ENCODE data around the gene SLC27A2. TPM values are rescaled to one million over a fixed set of nuclear protein-coding genes. Genes with fewer than 3 reads are reported as not detected.
"Not testable (repeated sequence)": the region's sequence is repeated elsewhere in the genome, so short reads cannot be mapped to it uniquely, and the experiment has no call there.

SLC27A2 gene
- polyA plus RNA-seq, 1 experiment, result 0.11 TPM

GRCh38 chr15:50187997-50188396, 6.0 kb downstream of the SLC27A2 start:
- TF ChIP-seq CTCF (IDR thresholded peaks at IDR 0.05; ENCODE audit: low read depth, low read length), result no peak
- CTCF ChIA-PET, result interaction anchor here (1.3 kb wide), 1 partner anchor 128 kb away, joined by 4 read pairs; no protein-coding TSS in a partner anchor
- POLR2A ChIA-PET, result interaction anchor here (0.6 kb wide), 1 partner anchor 168 kb away, joined by 3 read pairs; no protein-coding TSS in a partner anchor

GRCh38 chr15:50188793-50189192, 6.8 kb downstream of the SLC27A2 start:
- H3K9me3 ChIP-seq (ENCODE audit: control insufficient read depth, insufficient read depth, low read length); H3K27ac ChIP-seq (ENCODE audit: low read depth, low read length); DNase-seq (ENCODE audit: low read depth, low spot score); H3K27me3 ChIP-seq (ENCODE audit: control insufficient read depth, insufficient read depth, low read length); POLR2A ChIA-PET; H3K4me3 ChIP-seq (ENCODE audit: low read depth, low read length): not testable (repeated sequence)
- CTCF ChIA-PET, result interaction anchor here (0.5 kb wide), 1 partner anchor 22 kb away, joined by 3 read pairs; no protein-coding TSS in a partner anchor

More at GRCh38 chr15:50187997-50188396, 6.0 kb downstream of the SLC27A2 start:
- no peaks in the 10 kb centered on the region for H3K9me3 ChIP-seq (ENCODE audit: control insufficient read depth, insufficient read depth, low read length)
- H3K4me3 ChIP-seq (ENCODE audit: low read depth, low read length), result no peak overlapping the region
- DNase-seq (ENCODE audit: low read depth, low spot score), result no peak
- peaks cover 3% of the 10 kb centered on the region for H3K27me3 ChIP-seq (ENCODE audit: control insufficient read depth, insufficient read depth, low read length)
- no peak overlapping the region for H3K27ac ChIP-seq (ENCODE audit: low read depth, low read length)

GRCh38 chr15:50189633-50190032, 7.6 kb downstream of the SLC27A2 start:
- ChIA-PET POLR2A (no interaction called here), CTCF (no interaction called here)
- no peak for TF ChIP-seq CTCF (IDR thresholded peaks at IDR 0.05; ENCODE audit: low read depth, low read length)
- no peak overlapping the region for H3K27ac ChIP-seq (ENCODE audit: low read depth, low read length)
- no peak for DNase-seq (ENCODE audit: low read depth, low spot score)
- H3K27me3 ChIP-seq (ENCODE audit: control insufficient read depth, insufficient read depth, low read length), result peaks cover 2% of the 10 kb centered on the region
- no peak overlapping the region for H3K4me3 ChIP-seq (ENCODE audit: low read depth, low read length)
- H3K9me3 ChIP-seq (ENCODE audit: control insufficient read depth, insufficient read depth, low read length), result no peaks in the 10 kb centered on the region

GRCh38 chr15:50190166-50190570, 8.2 kb downstream of the SLC27A2 start:
- no peak for TF ChIP-seq CTCF (IDR thresholded peaks at IDR 0.05; ENCODE audit: low read depth, low read length)
- H3K9me3 ChIP-seq (ENCODE audit: control insufficient read depth, insufficient read depth, low read length), result no peaks in the 10 kb centered on the region
- no peak for DNase-seq (ENCODE audit: low read depth, low spot score)
- H3K4me3 ChIP-seq (ENCODE audit: low read depth, low read length), result no peak overlapping the region
- POLR2A ChIA-PET, result no interaction called here
- H3K27me3 ChIP-seq (ENCODE audit: control insufficient read depth, insufficient read depth, low read length), result peaks cover 2% of the 10 kb centered on the region
- CTCF ChIA-PET, result interaction anchor here (0.7 kb wide), 1 partner anchor 42 kb away, joined by 3 read pairs; no protein-coding TSS in a partner anchor
- H3K27ac ChIP-seq (ENCODE audit: low read depth, low read length), result no peak overlapping the region

GRCh38 chr15:50190723-50191122, 8.7 kb downstream of the SLC27A2 start:
- ChIA-PET POLR2A (no interaction called here), CTCF (interaction anchor here (0.7 kb wide), 1 partner anchor 43 kb away, joined by 3 read pairs; no protein-coding TSS in a partner anchor)
- no peak overlapping the region for H3K4me3 ChIP-seq (ENCODE audit: low read depth, low read length)
- peaks cover 2% of the 10 kb centered on the region for H3K27me3 ChIP-seq (ENCODE audit: control insufficient read depth, insufficient read depth, low read length)
- H3K27ac ChIP-seq (ENCODE audit: low read depth, low read length), result no peak overlapping the region
- DNase-seq (ENCODE audit: low read depth, low spot score), result no peak
- no peak for TF ChIP-seq CTCF (IDR thresholded peaks at IDR 0.05; ENCODE audit: low read depth, low read length)
- no peaks in the 10 kb centered on the region for H3K9me3 ChIP-seq (ENCODE audit: control insufficient read depth, insufficient read depth, low read length)

Data from AG04450 (cell line).